ENCODE measurements around the gene MMP25.

Gene MMP25

DNA sequence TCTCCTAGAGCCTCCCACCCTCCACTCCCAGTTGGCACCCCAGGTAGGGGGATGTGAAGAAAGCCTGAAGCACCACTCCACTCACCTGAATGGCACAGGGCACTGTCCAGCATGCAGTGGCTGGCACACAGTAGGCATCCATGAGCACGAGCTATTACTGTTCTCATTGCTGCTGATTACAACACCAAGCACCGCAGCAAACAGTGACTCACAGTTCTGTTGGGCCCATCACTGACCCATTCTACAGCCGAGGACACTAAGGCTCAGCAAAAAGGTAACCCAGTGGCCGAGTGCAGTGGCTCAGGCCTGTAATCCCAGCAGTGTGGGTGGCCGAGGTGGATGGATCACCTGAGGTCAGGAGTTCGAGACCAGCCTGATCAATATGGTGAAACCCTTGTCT is 50.0 kb downstream of the MMP25 start:
- H3K36me3 ChIP-seq (ENCODE audit: insufficient read depth, low read depth, low read length) = peaks cover 51% of the 10 kb centered on the region
- H3K4me1 ChIP-seq (ENCODE audit: insufficient read depth, low read length) = peaks cover 20% of the 10 kb centered on the region
- peak overlapping the region; percentile 97; the same call in 1 of the 2 replicates for H3K4me3 ChIP-seq (ENCODE audit: low read length)
- peak overlapping the region; percentile 99 for H3K27ac ChIP-seq (ENCODE audit: low read length)
- peak overlapping the region; percentile 39; the same call in 1 of the 2 replicates for H3K9ac ChIP-seq (ENCODE audit: low read depth, low read length)
- no peaks in the 10 kb centered on the region for H3K9me3 ChIP-seq (ENCODE audit: insufficient read depth, low read depth, low read length)
- H3K27me3 ChIP-seq (ENCODE audit: insufficient read depth, low read length) = no peaks in the 10 kb centered on the region

GRCh38 chr16:3097266-3097665 is 50.9 kb downstream of the MMP25 start:
- Histone ChIP-seq H3K9me3 (ENCODE audit: insufficient read depth, low read depth, low read length) (no peaks in the 10 kb centered on the region), H3K36me3 (ENCODE audit: insufficient read depth, low read depth, low read length) (peaks cover 42% of the 10 kb centered on the region), H3K9ac (ENCODE audit: low read depth, low read length) (peak overlapping the region; percentile 98), H3K4me1 (ENCODE audit: insufficient read depth, low read length) (peaks cover 20% of the 10 kb centered on the region), H3K27ac (ENCODE audit: low read length) (peak overlapping the region; percentile 99), H3K4me3 (ENCODE audit: low read length) (peak overlapping the region; percentile 97), H3K27me3 (ENCODE audit: insufficient read depth, low read length) (no peaks in the 10 kb centered on the region)

DNA sequence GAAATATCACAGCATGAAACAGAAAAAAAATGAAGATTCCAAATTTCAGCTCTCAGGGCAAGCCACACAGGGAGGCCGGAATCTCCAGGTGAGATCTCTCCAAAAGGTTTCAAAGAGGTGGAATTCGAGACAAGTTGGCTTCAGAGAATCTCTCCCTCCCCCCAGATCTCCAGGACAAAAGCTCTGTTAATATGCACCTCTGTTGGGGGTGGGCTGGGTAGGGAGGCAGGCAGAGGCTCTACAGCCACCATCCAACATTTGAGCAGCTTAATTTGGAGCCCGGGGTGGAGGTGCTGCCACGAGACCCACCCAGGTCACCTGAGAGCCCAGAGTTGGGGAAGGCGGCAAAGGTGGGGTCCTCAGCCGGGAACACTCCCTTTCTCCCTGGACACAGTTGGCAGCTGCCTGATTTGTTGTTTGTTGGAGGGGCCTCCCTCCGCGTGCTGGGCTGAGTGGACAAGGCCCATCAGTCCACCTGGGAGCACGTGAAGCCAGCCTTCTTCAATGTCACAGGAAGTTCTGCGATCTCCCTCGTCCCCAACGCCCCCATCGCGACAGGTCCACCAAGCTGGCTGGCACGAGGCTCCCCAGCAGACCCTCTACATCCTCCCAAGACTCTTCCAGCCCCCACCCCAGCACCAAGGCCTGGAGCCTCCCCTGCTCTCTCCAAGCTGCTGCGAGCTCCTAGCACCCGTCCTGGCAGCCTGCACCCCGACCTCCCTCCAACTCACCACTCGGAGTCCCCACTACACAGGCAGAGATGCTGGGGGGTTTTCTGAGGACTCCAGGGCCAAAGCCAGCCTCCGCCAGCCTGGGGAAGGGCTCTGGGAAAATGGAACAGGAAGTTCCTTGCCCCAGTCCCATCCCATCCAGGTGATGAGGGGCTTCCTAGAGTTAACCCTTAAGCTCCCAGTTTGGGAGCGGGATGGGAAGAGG is 52.4 kb downstream of the MMP25 start, which contains the start of gene ZSCAN10:
TSS of gene ZSCAN10 (minus strand) at position 836 of the 936 bp plus-strand sequence. CDS start 6,357 bp downstream, outside the sequence.
- peak within 1 kb of the TSS; percentile 99 for H3K27ac ChIP-seq (ENCODE audit: low read length)
- H3K4me3 ChIP-seq (ENCODE audit: low read length) = peak within 1 kb of the TSS; percentile 97
- no peaks in the 10 kb centered on the region for H3K27me3 ChIP-seq (ENCODE audit: insufficient read depth, low read length)
- H3K36me3 ChIP-seq (ENCODE audit: insufficient read depth, low read depth, low read length) = peaks cover 28% of the 10 kb centered on the region
- H3K4me1 ChIP-seq (ENCODE audit: insufficient read depth, low read length) = peaks cover 20% of the 10 kb centered on the region
- no peaks in the 10 kb centered on the region for H3K9me3 ChIP-seq (ENCODE audit: insufficient read depth, low read depth, low read length)
- peak within 1 kb of the TSS; percentile 98 for H3K9ac ChIP-seq (ENCODE audit: low read depth, low read length)

- Histone ChIP-seq H3K9me3 (ENCODE audit: insufficient read depth, low read depth, low read length) (no peaks in the 10 kb centered on the region), H3K4me1 (ENCODE audit: insufficient read depth, low read length) (peaks cover 20% of the 10 kb centered on the region), H3K9ac (ENCODE audit: low read depth, low read length) (peak overlapping the region; percentile 98), H3K36me3 (ENCODE audit: insufficient read depth, low read depth, low read length) (peaks cover 24% of the 10 kb centered on the region), H3K4me3 (ENCODE audit: low read length) (peak overlapping the region; percentile 97), H3K27me3 (ENCODE audit: insufficient read depth, low read length) (no peaks in the 10 kb centered on the region), H3K27ac (ENCODE audit: low read length) (peak overlapping the region; percentile 99)
Observed at GRCh38 chr16:3099395-3099731, 53.0 kb downstream of the MMP25 start.

DNA sequence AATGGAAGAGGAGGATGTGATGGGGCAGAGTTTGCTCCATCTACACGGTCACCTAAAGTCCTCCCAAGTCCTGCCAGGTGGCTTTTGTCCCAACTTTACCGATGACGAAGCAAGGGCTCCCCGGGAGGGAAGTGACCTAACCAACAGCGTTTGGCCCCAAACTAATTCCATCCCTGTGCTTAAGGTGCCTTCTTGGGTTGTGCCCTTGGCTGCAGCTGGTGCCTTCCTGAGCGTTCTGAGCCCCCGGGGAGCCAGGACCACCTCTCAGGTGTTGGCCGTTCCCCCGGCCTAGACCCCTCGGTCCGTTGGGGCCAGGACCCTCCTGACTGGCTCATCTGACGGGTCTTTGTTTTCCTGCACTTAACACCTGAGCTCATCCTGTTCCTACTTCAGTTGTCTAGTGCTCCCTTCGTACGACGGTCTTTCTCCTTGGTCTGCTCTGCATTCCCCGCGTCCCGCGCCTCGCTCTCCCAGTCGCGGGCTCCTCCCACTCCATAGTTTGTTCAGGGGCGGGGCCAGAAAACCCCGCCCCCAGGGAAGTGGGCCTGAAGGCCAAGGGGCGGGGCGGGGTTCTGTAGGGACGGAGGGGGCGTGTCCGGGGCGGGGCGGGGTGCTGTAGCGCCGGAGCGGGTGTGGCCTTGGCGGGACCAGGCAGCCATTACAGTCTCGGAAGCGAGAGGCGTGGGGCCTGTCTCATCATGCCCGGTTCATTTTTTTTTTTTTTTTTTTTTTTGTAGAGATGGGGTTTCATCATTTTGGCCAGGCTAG is 53.6 kb downstream of the MMP25 start:
- Histone ChIP-seq H3K4me1 (ENCODE audit: insufficient read depth, low read length) (peaks cover 20% of the 10 kb centered on the region), H3K9me3 (ENCODE audit: insufficient read depth, low read depth, low read length) (no peaks in the 10 kb centered on the region), H3K27me3 (ENCODE audit: insufficient read depth, low read length) (no peaks in the 10 kb centered on the region), H3K27ac (ENCODE audit: low read length) (peak overlapping the region; percentile 99), H3K9ac (ENCODE audit: low read depth, low read length) (peak overlapping the region; percentile 98), H3K36me3 (ENCODE audit: insufficient read depth, low read depth, low read length) (peaks cover 19% of the 10 kb centered on the region), H3K4me3 (ENCODE audit: low read length) (peak overlapping the region; percentile 97)

DNA sequence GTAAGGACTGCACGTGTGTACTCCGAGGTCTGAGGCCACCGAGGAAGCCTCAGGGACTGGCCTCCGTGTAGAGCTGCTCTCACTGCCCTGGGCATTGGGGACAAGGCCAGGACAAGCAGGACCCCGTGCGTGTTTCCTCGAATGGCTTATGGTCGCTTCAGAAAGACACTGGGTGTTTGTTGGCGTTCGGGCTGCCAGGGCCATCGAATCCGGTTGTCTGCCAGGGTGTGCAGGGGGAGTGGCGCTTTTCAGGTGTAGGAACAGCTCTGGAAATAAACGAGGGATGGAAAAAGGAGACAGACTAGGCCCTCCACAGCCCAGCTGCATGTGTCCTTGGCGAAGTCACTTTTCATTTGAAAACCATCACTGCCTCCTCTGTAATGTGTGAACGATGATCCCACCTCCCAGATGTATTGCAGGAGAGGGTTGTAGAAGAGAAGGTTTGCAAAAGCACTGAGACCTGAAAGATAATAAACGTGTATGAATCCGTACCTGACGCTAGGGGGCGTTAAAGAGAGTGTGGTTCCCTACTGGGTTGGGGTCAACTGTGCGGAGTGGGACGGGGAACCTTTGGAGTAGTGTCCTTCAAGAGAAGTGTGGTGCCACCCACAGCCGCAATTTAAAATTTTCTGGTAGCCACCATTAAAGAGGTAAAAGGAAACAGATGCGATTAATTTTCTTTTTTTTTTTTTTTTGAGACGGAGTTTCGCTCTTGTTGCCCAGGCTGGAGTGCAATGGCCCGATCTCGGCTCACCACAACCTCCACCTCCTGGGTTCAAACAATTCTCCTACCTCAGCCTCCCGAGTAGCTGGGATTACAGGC is 54.9 kb downstream of the MMP25 start:
- H3K27ac ChIP-seq (ENCODE audit: low read length) = no peak overlapping the region
- peaks cover 16% of the 10 kb centered on the region for H3K36me3 ChIP-seq (ENCODE audit: insufficient read depth, low read depth, low read length)
- H3K4me1 ChIP-seq (ENCODE audit: insufficient read depth, low read length) = peaks cover 23% of the 10 kb centered on the region
- no peak overlapping the region for H3K4me3 ChIP-seq (ENCODE audit: low read length)
- H3K27me3 ChIP-seq (ENCODE audit: insufficient read depth, low read length) = no peaks in the 10 kb centered on the region
- H3K9ac ChIP-seq (ENCODE audit: low read depth, low read length) = no peak overlapping the region
- H3K9me3 ChIP-seq (ENCODE audit: insufficient read depth, low read depth, low read length) = no peaks in the 10 kb centered on the region

- Histone ChIP-seq H3K9me3 (ENCODE audit: insufficient read depth, low read depth, low read length) (no peaks in the 10 kb centered on the region), H3K36me3 (ENCODE audit: insufficient read depth, low read depth, low read length) (peaks cover 9% of the 10 kb centered on the region), H3K9ac (ENCODE audit: low read depth, low read length) (peak overlapping the region; percentile 13; the same call in 1 of the 2 replicates), H3K4me1 (ENCODE audit: insufficient read depth, low read length) (peaks cover 19% of the 10 kb centered on the region), H3K4me3 (ENCODE audit: low read length) (no peak overlapping the region), H3K27ac (ENCODE audit: low read length) (peak overlapping the region; percentile 85), H3K27me3 (ENCODE audit: insufficient read depth, low read length) (no peaks in the 10 kb centered on the region)
Observed at GRCh38 chr16:3101841-3102470, 55.6 kb downstream of the MMP25 start.

GRCh38 chr16:3106205-3106928 is 60.0 kb downstream of the MMP25 start:
- Histone ChIP-seq H3K36me3 (ENCODE audit: insufficient read depth, low read depth, low read length) (no peaks in the 10 kb centered on the region), H3K4me3 (ENCODE audit: low read length) (peak overlapping the region; percentile 79), H3K9me3 (ENCODE audit: insufficient read depth, low read depth, low read length) (no peaks in the 10 kb centered on the region), H3K27ac (ENCODE audit: low read length) (peak overlapping the region; percentile 54), H3K27me3 (ENCODE audit: insufficient read depth, low read length) (peaks cover 4% of the 10 kb centered on the region; the same call in 1 of the 2 replicates), H3K9ac (ENCODE audit: low read depth, low read length) (peak overlapping the region; percentile 90; the same call in 1 of the 2 replicates), H3K4me1 (ENCODE audit: insufficient read depth, low read length) (peaks cover 5% of the 10 kb centered on the region; the same call in 1 of the 2 replicates)
